SU-DHL-6 (cell line): Measurements from ENCODE around the gene KLRB1.

Source experiments
- H2AFZ ChIP-seq: fragments of 200-600 bp; sonication (generic); 2 replicates; pipeline ENCODE4 v1.6.1; 2014; ENCODE audit warnings: low read depth, mild to moderate bottlenecking, moderate library complexity, mixed read lengths, antibody characterized with exemption, low read length; ENCODE audit not compliant: severe bottlenecking
- H3F3A ChIP-seq: fragments of 200-600 bp; shearing (Covaris generic); 2 replicates; pipeline ENCODE4 v1.6.0; 2016; ENCODE audit warnings: antibody characterized with exemption, mild to moderate bottlenecking; ENCODE audit not compliant: insufficient read depth
- H3K27ac ChIP-seq: fragments of 200-600 bp; sonication (generic); 2 replicates; pipeline ENCODE4 v1.5.1; 2016; ENCODE audit warnings: low read depth, mild to moderate bottlenecking, low read length, moderate library complexity, mixed read lengths
- H3K27me3 ChIP-seq: fragments of 200-600 bp; sonication (generic), shearing (Covaris generic); 2 replicates; pipeline ENCODE4 v1.6.0; 2014; ENCODE audit warnings: mild to moderate bottlenecking, low read length
- H3K36me3 ChIP-seq: fragments of 200-600 bp; sonication (generic); 2 replicates; pipeline ENCODE4 v1.6.1; 2014; ENCODE audit warnings: mild to moderate bottlenecking, low read length, mixed read lengths
- H3K4me2 ChIP-seq: fragments of 300-600, 200-600 bp; shearing (Covaris generic), sonication (generic); 2 replicates; pipeline ENCODE4 v1.6.0; 2014; ENCODE audit warnings: low read length, low read depth, mild to moderate bottlenecking; ENCODE audit not compliant: poor library complexity, severe bottlenecking
- H3K4me3 ChIP-seq: fragments of 200-600 bp; sonication (generic); 2 replicates; pipeline ENCODE4 v1.5.1; 2014; ENCODE audit warnings: antibody characterized with exemption, low read length, mild to moderate bottlenecking, mixed read lengths; ENCODE audit not compliant: insufficient read depth, poor library complexity, severe bottlenecking
- H3K79me2 ChIP-seq: fragments of 200-600 bp; sonication (generic); 2 replicates; pipeline ENCODE4 v1.6.1; 2014; ENCODE audit warnings: mild to moderate bottlenecking, low read length, moderate library complexity; ENCODE audit not compliant: insufficient read depth
- H3K9ac ChIP-seq: fragments of 200-600 bp; sonication (generic); 2 replicates; pipeline ENCODE4 v1.7.0; 2014; ENCODE audit warnings: mild to moderate bottlenecking, low read length
- H3K9me2 ChIP-seq: fragments of 200-600 bp; sonication (generic); replicated peaks from 2 replicates; pipeline ENCODE4 v1.6.1; 2014; ENCODE audit warnings: low read length; ENCODE audit not compliant: insufficient read depth
- H3K9me3 ChIP-seq: fragments of 200-600 bp; sonication (generic); 2 replicates; pipeline ENCODE4 v1.6.1; 2014; ENCODE audit warnings: low read length, mixed read lengths; ENCODE audit not compliant: insufficient read depth
- H4K20me1 ChIP-seq: fragments of 200-600 bp; sonication (generic); 2 replicates; pipeline ENCODE4 v1.6.1; 2014; ENCODE audit warnings: low read depth, mild to moderate bottlenecking, antibody characterized with exemption, low read length, moderate library complexity, mixed read lengths
- EZH2phosphoT487 ChIP-seq: fragments of 200-600 bp; sonication (generic), shearing (Covaris generic); conservative IDR thresholded peaks from 2 replicates; pipeline ENCODE4 v1.6.1; 2018; ENCODE audit warnings: mild to moderate bottlenecking, antibody characterized with exemption, low read length, moderate library complexity, mixed read lengths
- TF ChIP-seq, protein P1 (sequence below): fragments of 200-600 bp; sonication (generic); IDR thresholded peaks from one replicate; pipeline ENCODE4 v1.5.1; 2017; ENCODE audit warnings: antibody characterized with exemption, mild to moderate bottlenecking, low read length, moderate library complexity; ENCODE audit not compliant: insufficient read depth, poor library complexity, severe bottlenecking

KLRB1 gene

DNA sequence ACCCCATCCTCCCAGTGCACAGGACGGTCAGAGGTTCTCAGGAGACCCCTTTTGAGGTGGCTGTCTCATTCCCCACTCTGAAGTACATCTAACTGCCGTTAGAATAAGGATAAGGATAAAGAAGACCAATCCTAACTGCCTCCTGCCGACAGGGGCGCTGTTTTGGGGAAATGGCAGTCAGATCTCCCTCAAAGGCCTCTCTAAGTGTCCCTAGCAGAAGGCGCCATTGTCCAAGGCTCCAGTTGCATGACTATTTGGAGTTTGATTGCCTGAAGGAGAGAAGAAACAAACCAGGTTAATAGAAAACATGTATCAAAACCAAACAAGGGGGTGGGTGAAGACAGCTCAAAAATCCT, 29.1 kb upstream of the KLRB1 start:
- Histone ChIP-seq H3F3A (no peaks in the 10 kb centered on the region), H3K79me2 (no peaks in the 10 kb centered on the region), H3K4me2 (no peak overlapping the region), H4K20me1 (no peaks in the 10 kb centered on the region), H3K4me3 (no peak overlapping the region), H3K9ac (no peak overlapping the region), H3K9me2 (no peaks in the 10 kb centered on the region), H3K36me3 (no peaks in the 10 kb centered on the region), H2AFZ (no peak overlapping the region), H3K27me3 (no peaks in the 10 kb centered on the region), H3K9me3 (no peaks in the 10 kb centered on the region), H3K27ac (no peak overlapping the region)
- TF ChIP-seq, protein P1, sequence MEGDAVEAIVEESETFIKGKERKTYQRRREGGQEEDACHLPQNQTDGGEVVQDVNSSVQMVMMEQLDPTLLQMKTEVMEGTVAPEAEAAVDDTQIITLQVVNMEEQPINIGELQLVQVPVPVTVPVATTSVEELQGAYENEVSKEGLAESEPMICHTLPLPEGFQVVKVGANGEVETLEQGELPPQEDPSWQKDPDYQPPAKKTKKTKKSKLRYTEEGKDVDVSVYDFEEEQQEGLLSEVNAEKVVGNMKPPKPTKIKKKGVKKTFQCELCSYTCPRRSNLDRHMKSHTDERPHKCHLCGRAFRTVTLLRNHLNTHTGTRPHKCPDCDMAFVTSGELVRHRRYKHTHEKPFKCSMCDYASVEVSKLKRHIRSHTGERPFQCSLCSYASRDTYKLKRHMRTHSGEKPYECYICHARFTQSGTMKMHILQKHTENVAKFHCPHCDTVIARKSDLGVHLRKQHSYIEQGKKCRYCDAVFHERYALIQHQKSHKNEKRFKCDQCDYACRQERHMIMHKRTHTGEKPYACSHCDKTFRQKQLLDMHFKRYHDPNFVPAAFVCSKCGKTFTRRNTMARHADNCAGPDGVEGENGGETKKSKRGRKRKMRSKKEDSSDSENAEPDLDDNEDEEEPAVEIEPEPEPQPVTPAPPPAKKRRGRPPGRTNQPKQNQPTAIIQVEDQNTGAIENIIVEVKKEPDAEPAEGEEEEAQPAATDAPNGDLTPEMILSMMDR = peak; percentile 21
- TF ChIP-seq EZH2phosphoT487 = no peak

DNA sequence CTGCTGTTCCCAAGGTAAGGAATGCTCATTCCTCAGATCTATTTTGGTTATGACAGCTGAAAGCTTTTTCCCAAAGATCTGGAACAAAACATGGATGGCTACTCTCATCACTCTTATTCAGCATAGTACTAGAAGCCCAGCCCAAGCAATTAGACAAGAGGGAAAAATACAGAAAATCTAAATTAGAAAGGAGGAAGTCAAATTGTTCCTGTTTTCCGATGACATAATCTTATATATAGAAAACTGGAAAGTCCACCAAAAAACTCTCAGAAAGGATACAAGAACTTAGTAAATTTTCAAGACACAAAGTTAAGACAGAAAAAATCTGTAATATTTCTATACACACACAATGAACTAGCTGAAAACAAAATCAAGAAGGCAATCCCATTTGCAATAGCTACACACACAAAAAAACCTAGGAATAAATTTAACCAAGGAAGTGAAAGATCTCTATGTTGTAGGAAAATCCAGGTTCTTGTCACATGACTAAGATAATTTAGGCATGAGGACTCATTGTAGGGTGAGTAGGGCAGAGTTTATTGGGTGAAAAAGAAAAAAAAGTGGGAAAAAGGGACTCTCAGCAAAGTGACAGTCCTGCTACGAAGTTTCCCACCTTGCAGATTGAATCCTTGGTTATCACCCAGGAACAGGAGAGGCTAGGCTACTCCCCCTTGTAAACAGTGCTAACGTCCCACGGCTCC, 28.6 kb upstream of the KLRB1 start:
- H3K4me2 ChIP-seq = no peak overlapping the region
- H3K9me2 ChIP-seq = no peaks in the 10 kb centered on the region
- TF ChIP-seq EZH2phosphoT487 = no peak
- TF ChIP-seq, protein P1 = no peak
- no peak overlapping the region for H3K9ac ChIP-seq
- H3K79me2 ChIP-seq = no peaks in the 10 kb centered on the region
- 0 out of 2 replicates have a peak overlapping the region, but pooled peaks have one; percentile 15 for H3K27ac ChIP-seq
- no peaks in the 10 kb centered on the region for H3F3A ChIP-seq
- no peaks in the 10 kb centered on the region for H3K36me3 ChIP-seq
- H4K20me1 ChIP-seq = no peaks in the 10 kb centered on the region
- no peaks in the 10 kb centered on the region for H3K27me3 ChIP-seq
- no peaks in the 10 kb centered on the region for H3K9me3 ChIP-seq
- no peak overlapping the region for H3K4me3 ChIP-seq
- no peak overlapping the region for H2AFZ ChIP-seq

DNA sequence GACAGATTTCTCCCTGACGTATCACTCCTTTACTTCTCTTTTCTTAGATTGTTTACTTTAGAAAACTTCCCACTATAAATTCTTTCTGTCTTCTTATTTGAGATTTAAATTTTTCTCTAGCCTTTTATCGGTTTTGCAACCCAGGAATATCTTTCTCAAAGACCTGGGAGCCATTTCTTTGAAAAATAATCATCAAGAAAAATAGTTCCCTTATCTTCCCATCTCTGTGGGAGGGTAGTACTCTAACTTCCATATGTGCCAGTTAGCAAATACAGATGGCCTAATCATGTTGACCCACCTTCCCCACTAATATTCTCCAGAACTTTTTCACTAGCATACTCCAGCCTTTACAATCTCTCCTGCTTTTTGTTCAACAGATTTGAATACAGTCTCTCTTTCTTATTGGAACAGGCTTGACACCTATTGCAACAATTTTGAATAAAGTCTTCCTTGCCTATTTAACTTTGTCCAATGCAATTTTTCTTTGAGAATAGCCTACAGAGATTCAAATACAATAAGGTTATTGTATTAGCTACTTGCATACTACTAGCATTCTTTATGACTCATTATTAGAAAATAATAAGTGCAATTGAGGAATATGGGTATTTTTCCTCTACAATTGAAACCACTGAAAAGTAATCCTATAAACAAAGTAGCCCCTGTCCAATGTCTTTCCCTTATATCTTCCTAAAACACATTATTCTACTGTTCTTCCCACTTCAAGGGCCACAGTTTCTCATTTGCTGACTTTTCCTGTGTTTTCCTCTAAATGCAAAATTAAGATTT, 27.4 kb upstream of the KLRB1 start:
- Histone ChIP-seq H3K36me3 (no peaks in the 10 kb centered on the region), H3K79me2 (no peaks in the 10 kb centered on the region), H3K27ac (peak overlapping the region; percentile 58), H3K9ac (peak overlapping the region; percentile 37), H3K4me3 (no peak overlapping the region), H3K9me3 (no peaks in the 10 kb centered on the region), H3F3A (no peaks in the 10 kb centered on the region), H2AFZ (peak overlapping the region; percentile 86), H4K20me1 (no peaks in the 10 kb centered on the region), H3K4me2 (peak overlapping the region; percentile 40), H3K9me2 (no peaks in the 10 kb centered on the region), H3K27me3 (no peaks in the 10 kb centered on the region)
- TF ChIP-seq, protein P1 = no peak
- no peak for TF ChIP-seq EZH2phosphoT487
